ENCODE results near the gene OR10A3.

The OR10A3 gene

GRCh38 chr11:7964261-7964660, 22.8 kb upstream of the OR10A3 start:
- no peaks in the 10 kb centered on the region for H3K36me3 Mint-ChIP-seq (ENCODE audit: low read depth)
- H3K4me3 Mint-ChIP-seq = no peak overlapping the region

GRCh38 chr11:7955191-7955590, 13.7 kb upstream of the OR10A3 start:
- Mint-ChIP-seq H3K4me3 (no peak overlapping the region), H3K27me3 (ENCODE audit: low read depth) (peaks cover 10% of the 10 kb centered on the region), H3K36me3 (ENCODE audit: low read depth) (no peaks in the 10 kb centered on the region), H3K9me3 (no peaks in the 10 kb centered on the region), H3K4me1 (no peaks in the 10 kb centered on the region), H3K27ac (no peak overlapping the region)
- TF ChIP-seq CTCF (IDR thresholded peaks at IDR 0.05; ENCODE audit: unreplicated experiment in 3 of 3) = no peak

More at GRCh38 chr11:7964261-7964660, 22.8 kb upstream of the OR10A3 start:
- H3K27ac Mint-ChIP-seq = no peak overlapping the region
- H3K4me1 Mint-ChIP-seq = no peaks in the 10 kb centered on the region
- no peak for TF ChIP-seq CTCF (IDR thresholded peaks at IDR 0.05; ENCODE audit: unreplicated experiment in 3 of 3)
- no peaks in the 10 kb centered on the region for H3K9me3 Mint-ChIP-seq
- peaks cover 8% of the 10 kb centered on the region for H3K27me3 Mint-ChIP-seq (ENCODE audit: low read depth)

- no peak for TF ChIP-seq CTCF (IDR thresholded peaks at IDR 0.05; ENCODE audit: unreplicated experiment in 3 of 3)
- Mint-ChIP-seq H3K27me3 (ENCODE audit: low read depth) (peaks cover 6% of the 10 kb centered on the region), H3K27ac (no peak overlapping the region), H3K4me1 (no peaks in the 10 kb centered on the region), H3K9me3 (no peaks in the 10 kb centered on the region), H3K36me3 (ENCODE audit: low read depth) (no peaks in the 10 kb centered on the region), H3K4me3 (no peak overlapping the region)
Measured at GRCh38 chr11:7949934-7950333, 8.4 kb upstream of the OR10A3 start.

- no peaks in the 10 kb centered on the region for H3K36me3 Mint-ChIP-seq (ENCODE audit: low read depth)
- no peak overlapping the region for H3K4me3 Mint-ChIP-seq
- H3K9me3 Mint-ChIP-seq = peaks cover 10% of the 10 kb centered on the region
- no peaks in the 10 kb centered on the region for H3K4me1 Mint-ChIP-seq
- H3K27ac Mint-ChIP-seq = no peak overlapping the region
- TF ChIP-seq CTCF (IDR thresholded peaks at IDR 0.05; ENCODE audit: unreplicated experiment in 3 of 3) = no peak
- H3K27me3 Mint-ChIP-seq (ENCODE audit: low read depth) = peaks cover 6% of the 10 kb centered on the region
Measured at GRCh38 chr11:7944123-7944522, 2.6 kb upstream of the OR10A3 start.

GRCh38 chr11:7941146-7941545, 362 bp downstream of the OR10A3 start:
- no peaks in the 10 kb centered on the region for H3K4me1 Mint-ChIP-seq
- peaks cover 10% of the 10 kb centered on the region for H3K9me3 Mint-ChIP-seq
- H3K36me3 Mint-ChIP-seq (ENCODE audit: low read depth) = no peaks in the 10 kb centered on the region
- no peaks in the 10 kb centered on the region for H3K27me3 Mint-ChIP-seq (ENCODE audit: low read depth)
- TF ChIP-seq CTCF (IDR thresholded peaks at IDR 0.05; ENCODE audit: unreplicated experiment in 3 of 3) = no peak
- H3K27ac Mint-ChIP-seq = no peak overlapping the region
- H3K4me3 Mint-ChIP-seq = no peak overlapping the region

- no peak overlapping the region for H3K4me3 Mint-ChIP-seq
- H3K9me3 Mint-ChIP-seq = no peaks in the 10 kb centered on the region
- H3K36me3 Mint-ChIP-seq (ENCODE audit: low read depth) = no peaks in the 10 kb centered on the region
- peaks cover 3% of the 10 kb centered on the region for H3K27me3 Mint-ChIP-seq (ENCODE audit: low read depth)
- H3K27ac Mint-ChIP-seq = no peak overlapping the region
- no peaks in the 10 kb centered on the region for H3K4me1 Mint-ChIP-seq
- TF ChIP-seq CTCF (IDR thresholded peaks at IDR 0.05; ENCODE audit: unreplicated experiment in 3 of 3) = no peak
Measured at GRCh38 chr11:7936615-7937014, 4.9 kb downstream of the OR10A3 start.
